Measurements from ENCODE around the gene CLBA1. TPM values are rescaled to one million over a fixed set of nuclear protein-coding genes. Genes with fewer than 3 reads are reported as not detected.

The CLBA1 gene
- total RNA-seq, 5 donors from 2014 or later (not counting 1 experiment from before 2014, with no cell fraction given), result 1.2 to 3.4 (median 2.7) TPM

GRCh38 chr14:105015242-105015641 is 29.7 kb downstream of the CLBA1 start:
- Mint-ChIP-seq H3K36me3 (peaks cover 17% of the 10 kb centered on the region), H3K4me1 (peaks cover 66 to 74% (median 73%) of the 10 kb centered on the region in 3 donors), H3K4me3 (peak overlapping the region in 2 of 3 donors; percentile 35 to 46), H3K9me3 (no peaks in the 10 kb centered on the region), H3K27ac (peak overlapping the region; percentile 57 to 66), H3K27me3 (no peaks in the 10 kb centered on the region)
- DNase-seq (peak in 2 of 35 experiments; percentile 8 to 42), ATAC-seq (replicated peaks in 1 of 4) (peak in 1 of 4 experiments; percentile 45)
- 53% methylated on average over 8 of the region's 9 CpGs for WGBS (ENCODE audit: insufficient coverage)
- POLR2A ChIA-PET, result interaction anchor here in 1 of 2 donors (1.0 kb wide), 1 partner anchor 50 kb away, joined by 3 read pairs; the partner anchor contains the start of gene GPR132
- CTCF ChIA-PET, result no interaction called here
- Histone ChIP-seq H3K4me1 (ENCODE audit: control insufficient read depth in 1 of 2, extremely low read depth in 1 of 2, insufficient read depth in 2 of 2, low read length in 2 of 2) (peaks cover 7 to 77% of the 10 kb centered on the region in 2 experiments), H3K4me3 (ENCODE audit: control insufficient read depth in 1 of 2, extremely low read depth in 1 of 2, low read length in 1 of 2) (peak overlapping the region in 1 of 2 donors; percentile 6), H3K27me3 (replicated peaks in 1 of 2; ENCODE audit: control insufficient read depth in 2 of 2, extremely low read depth in 1 of 2, insufficient read depth in 2 of 2, low read length in 1 of 2) (no peaks in the 10 kb centered on the region), H3K9me3 (no peaks in the 10 kb centered on the region), H3K27ac (ENCODE audit: low read length) (peak overlapping the region; percentile 75), H3K36me3 (ENCODE audit: control insufficient read depth in 2 of 2, extremely low read depth in 1 of 2, insufficient read depth in 1 of 2, low read length in 1 of 2) (peaks cover 8 to 14% of the 10 kb centered on the region in 2 donors)

- no peaks in the 10 kb centered on the region for H3K9me3 Mint-ChIP-seq
- CTCF ChIA-PET, result no interaction called here
- H3K4me3 Mint-ChIP-seq, result peak overlapping the region in 2 of 3 donors; percentile 32 to 46
- no peak for ATAC-seq (replicated peaks in 1 of 4)
- 49% methylated on average over 3 of the region's 6 CpGs for WGBS (ENCODE audit: insufficient coverage)
- Histone ChIP-seq H3K9me3 (no peaks in the 10 kb centered on the region), H3K27ac (ENCODE audit: low read length) (peak overlapping the region; percentile 75), H3K36me3 (ENCODE audit: control insufficient read depth in 2 of 2, extremely low read depth in 1 of 2, insufficient read depth in 1 of 2, low read length in 1 of 2) (peaks cover 7 to 8% of the 10 kb centered on the region in 2 donors), H3K4me1 (ENCODE audit: control insufficient read depth in 1 of 2, extremely low read depth in 1 of 2, insufficient read depth in 2 of 2, low read length in 2 of 2) (peaks cover 7 to 78% of the 10 kb centered on the region in 2 experiments), H3K27me3 (replicated peaks in 1 of 2; ENCODE audit: control insufficient read depth in 2 of 2, extremely low read depth in 1 of 2, insufficient read depth in 2 of 2, low read length in 1 of 2) (no peaks in the 10 kb centered on the region), H3K4me3 (ENCODE audit: control insufficient read depth in 1 of 2, extremely low read depth in 1 of 2, low read length in 1 of 2) (no peak overlapping the region)
- no peak for DNase-seq
- peak overlapping the region in 1 of 2 donors; percentile 66 for H3K27ac Mint-ChIP-seq
- H3K4me1 Mint-ChIP-seq, result peaks cover 67 to 74% (median 73%) of the 10 kb centered on the region in 3 donors
- H3K27me3 Mint-ChIP-seq, result no peaks in the 10 kb centered on the region
- POLR2A ChIA-PET, result interaction anchor here in 1 of 2 donors (1.0 kb wide), 1 partner anchor 49 kb away, joined by 3 read pairs; the partner anchor contains the start of gene GPR132
- peaks cover 17% of the 10 kb centered on the region for H3K36me3 Mint-ChIP-seq
Measured at GRCh38 chr14:105015905-105016304, 30.3 kb downstream of the CLBA1 start.

- Histone ChIP-seq H3K9me3 (no peaks in the 10 kb centered on the region), H3K4me1 (ENCODE audit: control insufficient read depth in 1 of 2, extremely low read depth in 1 of 2, insufficient read depth in 2 of 2, low read length in 2 of 2) (peaks cover 12 to 71% of the 10 kb centered on the region in 2 experiments), H3K27ac (ENCODE audit: low read length) (no peak overlapping the region), H3K36me3 (ENCODE audit: control insufficient read depth in 2 of 2, extremely low read depth in 1 of 2, insufficient read depth in 1 of 2, low read length in 1 of 2) (no peaks in the 10 kb centered on the region), H3K4me3 (ENCODE audit: control insufficient read depth in 1 of 2, extremely low read depth in 1 of 2, low read length in 1 of 2) (no peak overlapping the region), H3K27me3 (replicated peaks in 1 of 2; ENCODE audit: control insufficient read depth in 2 of 2, extremely low read depth in 1 of 2, insufficient read depth in 2 of 2, low read length in 1 of 2) (no peaks in the 10 kb centered on the region)
- peak overlapping the region; percentile 82 to 90 (median 85) for H3K4me3 Mint-ChIP-seq
- H3K27ac Mint-ChIP-seq, result no peak overlapping the region
- H3K4me1 Mint-ChIP-seq, result peaks cover 72 to 89% (median 79%) of the 10 kb centered on the region in 3 donors
- WGBS (ENCODE audit: insufficient coverage), result no CpG with 5 or more reads among the region's 4 CpGs
- ATAC-seq (replicated peaks in 1 of 4) (no peak), DNase-seq (no peak)
- H3K27me3 Mint-ChIP-seq, result no peaks in the 10 kb centered on the region
- H3K9me3 Mint-ChIP-seq, result no peaks in the 10 kb centered on the region
- peaks cover 9% of the 10 kb centered on the region for H3K36me3 Mint-ChIP-seq
- ChIA-PET POLR2A (interaction anchor here in 1 of 2 donors (0.7 kb wide), 1 partner anchor 24 kb away, joined by 4 read pairs; no protein-coding TSS in a partner anchor), CTCF (no interaction called here)
Measured at GRCh38 chr14:105018414-105018813, 32.8 kb downstream of the CLBA1 start.

GRCh38 chr14:105019861-105020814 is 34.5 kb downstream of the CLBA1 start:
- no peaks in the 10 kb centered on the region for H3K36me3 ChIP-seq (ENCODE audit: control insufficient read depth in 2 of 2, extremely low read depth in 1 of 2, insufficient read depth in 1 of 2, low read length in 1 of 2)
- peak overlapping the region; percentile 60 to 71 for H3K4me3 ChIP-seq (ENCODE audit: control insufficient read depth in 1 of 2, extremely low read depth in 1 of 2, low read length in 1 of 2)
- ChIA-PET POLR2A (interaction anchor here in 1 of 2 donors (1.0 kb wide), 1 partner anchor 45 kb away, joined by 5 read pairs; the partner anchor contains the start of gene GPR132), CTCF (interaction anchor here in 1 of 2 donors (1.0 to 1.1 kb wide), 2 partner anchors 45 to 46 kb away, joined by 4 read pairs; partner anchors contain the start of gene GPR132)
- H3K27ac Mint-ChIP-seq, result peak overlapping the region; percentile 86 to 91
- 2% methylated on average over 73 of the region's 75 CpGs for WGBS (ENCODE audit: insufficient coverage)
- DNase-seq (peak; percentile 13 to 83 (median 60)), ATAC-seq (replicated peaks in 1 of 4) (peak; percentile 14 to 38 (median 21))
- H3K9me3 ChIP-seq, result no peaks in the 10 kb centered on the region
- no peaks in the 10 kb centered on the region for H3K27me3 Mint-ChIP-seq
- H3K27ac ChIP-seq (ENCODE audit: low read length), result peak overlapping the region; percentile 80
- peaks cover 12 to 68% of the 10 kb centered on the region in 2 experiments for H3K4me1 ChIP-seq (ENCODE audit: control insufficient read depth in 1 of 2, extremely low read depth in 1 of 2, insufficient read depth in 2 of 2, low read length in 2 of 2)
- no peaks in the 10 kb centered on the region for H3K27me3 ChIP-seq (replicated peaks in 1 of 2; ENCODE audit: control insufficient read depth in 2 of 2, extremely low read depth in 1 of 2, insufficient read depth in 2 of 2, low read length in 1 of 2)
- H3K4me1 Mint-ChIP-seq, result peaks cover 55 to 85% (median 73%) of the 10 kb centered on the region in 3 donors
- H3K4me3 Mint-ChIP-seq, result peak overlapping the region; percentile 82 to 90 (median 85)
- H3K9me3 Mint-ChIP-seq, result no peaks in the 10 kb centered on the region
- peaks cover 9% of the 10 kb centered on the region for H3K36me3 Mint-ChIP-seq

GRCh38 chr14:105020815-105021655 is 35.4 kb downstream of the CLBA1 start, which contains the start of gene CDCA4:
Gene CDCA4 (minus strand): TSS chr14:105021083. CDS start chr14:105011929, 9,154 bp downstream.
- H3K27ac ChIP-seq (ENCODE audit: low read length), result peak within 1 kb of the TSS; percentile 80
- Mint-ChIP-seq H3K27me3 (no peaks in the 10 kb centered on the region), H3K9me3 (no peaks in the 10 kb centered on the region), H3K27ac (peak within 1 kb of the TSS; percentile 94), H3K4me1 (peaks cover 46 to 84% (median 73%) of the 10 kb centered on the region in 3 donors), H3K4me3 (peak within 1 kb of the TSS; percentile 90 to 96 (median 92)), H3K36me3 (peaks cover 7% of the 10 kb centered on the region)
- peaks cover 12 to 64% of the 10 kb centered on the region in 2 experiments for H3K4me1 ChIP-seq (ENCODE audit: control insufficient read depth in 1 of 2, extremely low read depth in 1 of 2, insufficient read depth in 2 of 2, low read length in 2 of 2)
- ATAC-seq (replicated peaks in 1 of 4), result peak; percentile 85 to 90 (median 86)
- no peaks in the 10 kb centered on the region for H3K9me3 ChIP-seq
- DNase-seq, result peak; percentile 92 to 99 (median 97)
- ChIA-PET POLR2A (interaction anchor here in 1 of 2 donors (1.0 kb wide), 1 partner anchor 44 kb away, joined by 5 read pairs; the partner anchor contains the start of gene GPR132), CTCF (interaction anchor here in 1 of 2 donors (0.8 to 1.1 kb wide), 3 partner anchors 35 to 47 kb away, joined by 3 to 4 read pairs (median 4); partner anchors contain the start of genes CLBA1 and GPR132)
- WGBS (ENCODE audit: insufficient coverage), result under 1% methylated on average over 114 of the region's 115 CpGs
- H3K27me3 ChIP-seq (replicated peaks in 1 of 2; ENCODE audit: control insufficient read depth in 2 of 2, extremely low read depth in 1 of 2, insufficient read depth in 2 of 2, low read length in 1 of 2), result no peaks in the 10 kb centered on the region
- H3K36me3 ChIP-seq (ENCODE audit: control insufficient read depth in 2 of 2, extremely low read depth in 1 of 2, insufficient read depth in 1 of 2, low read length in 1 of 2), result no peaks in the 10 kb centered on the region
- H3K4me3 ChIP-seq (ENCODE audit: control insufficient read depth in 1 of 2, extremely low read depth in 1 of 2, low read length in 1 of 2), result peak within 1 kb of the TSS; percentile 63 to 87
